HEK293T (cell line): ENCODE results near the gene MOGAT3.

Experiments used
- BHLHE40 ChIP-seq: fragments of 450-650 bp; IDR thresholded peaks from 2 replicates; pipeline ENCODE4 v1.6.1; 2016; ENCODE audit warnings: mild to moderate bottlenecking, moderate library complexity, borderline replicate concordance
- ELF4 ChIP-seq: fragments of 450-650 bp; IDR thresholded peaks from 2 replicates; pipeline ENCODE4 v1.6.1; 2017; ENCODE audit warnings: antibody characterized with exemption
- FOXA1 ChIP-seq: fragments of 450-650 bp; IDR thresholded peaks from 2 replicates; pipeline ENCODE4 v1.6.1; 2016; ENCODE audit warnings: mild to moderate bottlenecking
- FOXK2 ChIP-seq: fragments of 450-650 bp; IDR thresholded peaks from 2 replicates; pipeline ENCODE4 v1.6.1; 2016; ENCODE audit warnings: mild to moderate bottlenecking
- FOXM1 ChIP-seq: fragments of 450-650 bp; IDR thresholded peaks from 2 replicates; pipeline ENCODE4 v1.6.1; 2017; ENCODE audit warnings: mild to moderate bottlenecking, borderline replicate concordance
- LEF1 ChIP-seq: fragments of 450-650 bp; IDR thresholded peaks from 2 replicates; pipeline ENCODE4 v1.6.1; 2017; ENCODE audit warnings: mild to moderate bottlenecking, borderline replicate concordance
- PKNOX1 ChIP-seq: fragments of 450-650 bp; IDR thresholded peaks from 2 replicates; pipeline ENCODE4 v1.6.1; 2016
- SP1 ChIP-seq: fragments of 450-650 bp; IDR thresholded peaks from 2 replicates; pipeline ENCODE4 v1.6.1; 2017
- SUZ12 ChIP-seq: fragments of 450-650 bp; IDR thresholded peaks from 2 replicates; pipeline ENCODE4 v1.6.1; 2016; ENCODE audit warnings: mild to moderate bottlenecking
- TARDBP ChIP-seq: fragments of 450-650 bp; IDR thresholded peaks from 2 replicates; pipeline ENCODE4 v1.6.1; 2016

GRCh38 chr7:101154693-101155102 is 46.1 kb downstream of the MOGAT3 start:
- TF ChIP-seq ELF4 (no peak), FOXK2 (no peak), SP1 (no peak), LEF1 (no peak), BHLHE40 (no peak), PKNOX1 (no peak), FOXM1 (no peak), SUZ12 (no peak), FOXA1 (no peak), TARDBP (no peak)
